HG03066 (cell line): ENCODE results near the gene ACAP2.

Experiments used
- ATAC-seq: cut with Tn5 transposase; IDR thresholded peaks from one replicate; pipeline ENCODE4 v1.9.1; 2021; ENCODE audit warnings: low read depth; ENCODE audit not compliant: unreplicated experiment

Gene ACAP2

DNA sequence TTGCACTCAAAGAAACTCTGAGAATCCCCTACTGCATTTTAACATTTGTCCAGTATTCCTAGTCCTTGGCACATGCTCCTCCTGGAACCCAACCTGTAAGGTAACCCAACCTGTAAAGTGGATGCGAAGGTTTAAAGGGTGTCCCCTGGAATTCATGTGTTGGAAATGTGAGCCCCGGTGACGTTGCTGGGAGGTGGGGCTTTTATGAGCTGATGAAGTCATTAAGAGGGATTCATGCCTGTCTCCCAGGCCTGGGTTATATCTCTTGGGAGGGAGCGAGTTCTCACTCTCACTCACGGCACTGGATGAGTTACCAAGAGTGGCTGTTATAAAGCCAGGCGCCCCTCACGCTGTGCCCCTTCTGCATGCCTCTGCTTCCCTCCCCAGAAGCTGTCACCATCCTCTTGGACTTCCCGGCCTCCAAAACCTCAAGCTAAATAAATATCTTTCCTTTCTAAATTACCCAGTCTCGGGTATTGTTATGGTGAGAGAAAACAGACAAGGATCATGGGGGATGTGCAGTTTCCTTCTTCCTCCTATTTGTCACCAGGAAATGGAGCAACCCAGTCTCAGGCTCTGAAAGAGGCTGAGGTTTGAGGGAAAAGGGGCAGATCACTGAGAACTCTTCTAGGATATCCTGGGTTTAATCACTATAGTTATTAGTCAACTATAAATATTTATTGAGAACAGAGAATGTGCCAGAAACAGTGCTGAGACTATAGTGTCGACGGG, 179.5 kb downstream of the ACAP2 start:
- no peak for ATAC-seq

DNA sequence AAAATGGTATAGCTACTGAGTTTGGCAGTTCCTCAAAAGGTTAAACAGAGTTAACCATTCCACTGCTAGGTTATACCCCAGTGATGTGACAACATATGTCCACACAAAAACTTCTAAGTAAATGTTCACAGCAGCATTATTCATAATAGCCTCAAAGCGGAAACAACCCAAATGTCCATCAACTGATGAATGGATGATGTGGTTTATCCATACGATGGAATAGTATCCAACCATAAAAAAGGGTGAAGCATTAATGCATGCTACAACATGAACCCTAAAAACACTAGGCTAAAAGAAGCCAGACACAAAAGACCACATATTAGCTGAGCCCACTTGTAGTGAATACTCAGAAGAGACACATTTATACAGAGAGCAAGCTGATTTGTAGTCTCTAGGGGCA, 180.9 kb downstream of the ACAP2 start:
- no peak for ATAC-seq

DNA sequence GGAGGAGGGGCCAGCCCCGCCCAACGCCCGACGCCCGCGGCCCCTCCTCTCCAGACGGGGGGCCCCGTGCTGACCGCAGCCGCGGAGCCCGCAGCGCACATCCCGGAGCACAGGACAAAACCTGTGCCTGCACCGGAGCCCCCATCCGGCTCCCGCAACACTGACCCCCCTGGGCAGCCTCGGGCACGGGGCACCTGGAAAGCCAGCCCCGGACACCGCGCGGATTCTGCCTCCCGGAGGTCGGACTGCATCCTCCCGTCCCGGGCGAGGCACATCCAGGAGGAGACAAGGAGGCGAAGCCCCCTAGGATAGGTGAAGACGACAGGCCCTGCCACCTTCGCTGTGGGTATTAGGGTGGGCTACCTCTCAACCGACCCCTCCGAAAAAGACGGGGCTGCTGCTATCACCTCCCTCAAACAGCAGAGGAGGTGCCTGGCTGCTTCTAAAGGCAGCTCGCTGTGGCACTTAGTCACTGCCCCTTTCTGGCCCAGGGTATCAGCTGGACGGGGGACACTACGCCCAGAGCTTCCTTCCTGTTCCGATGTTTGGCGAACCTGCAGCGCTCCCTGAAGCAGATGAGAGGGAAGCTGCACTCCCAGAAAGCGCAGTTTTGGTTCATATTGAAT, 182.4 kb downstream of the ACAP2 start:
- ATAC-seq, result peak; percentile 6

DNA sequence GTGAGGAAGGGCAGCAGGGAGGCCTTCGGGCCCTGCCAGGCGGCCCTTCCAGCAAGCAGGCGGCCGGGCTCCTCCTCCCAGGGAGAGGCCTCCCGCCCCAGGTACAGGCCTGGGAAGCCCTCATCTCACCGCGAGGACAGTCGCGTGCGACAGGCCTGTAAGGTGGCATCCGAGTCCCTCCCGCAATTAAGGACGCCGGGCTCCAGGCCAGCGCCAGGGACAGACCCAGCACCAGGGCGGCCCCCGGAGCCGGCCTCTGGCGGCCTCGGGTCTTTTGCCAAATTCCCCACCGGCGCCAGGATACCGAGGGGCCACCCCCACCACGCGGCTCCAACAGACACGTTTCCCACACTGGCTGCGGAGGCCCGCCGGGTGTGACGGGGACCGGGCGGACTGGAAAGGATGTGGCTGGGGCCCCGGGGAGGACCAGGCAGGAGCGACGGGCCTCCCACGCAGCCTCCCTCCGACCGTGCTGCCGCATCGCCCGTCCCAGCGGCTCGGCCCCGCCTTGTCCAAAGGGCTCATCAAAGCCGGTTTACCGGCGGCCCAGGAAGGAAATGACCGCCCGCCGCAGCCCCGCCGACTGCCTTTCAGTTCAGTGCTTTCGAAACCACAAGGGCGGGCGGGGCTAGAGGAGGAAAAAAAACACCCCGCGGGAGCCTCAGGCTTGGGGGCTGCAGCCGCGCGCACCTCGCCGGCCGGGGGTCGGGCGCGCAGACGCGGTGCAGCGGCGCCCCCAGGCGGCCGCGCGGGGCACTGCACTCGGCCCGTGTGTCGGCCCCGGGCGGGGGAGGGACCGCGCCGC, 183.1 kb downstream of the ACAP2 start:
- peak; percentile 76 for ATAC-seq

DNA sequence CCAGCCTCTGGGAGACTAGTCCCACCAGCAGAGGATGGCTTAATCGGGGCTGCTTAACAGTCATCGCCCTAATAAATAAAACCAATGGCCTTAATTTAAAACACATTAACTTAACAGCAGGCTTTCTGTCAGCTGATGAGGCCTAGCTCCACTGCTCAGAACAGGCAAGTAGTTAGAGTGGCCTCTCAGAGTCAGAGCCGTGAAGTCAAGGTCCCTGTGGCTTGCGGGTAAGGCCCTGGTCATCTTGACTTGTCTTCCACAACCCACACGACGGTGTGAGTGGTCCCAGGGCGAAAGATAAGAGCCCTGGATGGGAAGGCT, 183.7 kb downstream of the ACAP2 start:
- ATAC-seq, result peak; percentile 2

DNA sequence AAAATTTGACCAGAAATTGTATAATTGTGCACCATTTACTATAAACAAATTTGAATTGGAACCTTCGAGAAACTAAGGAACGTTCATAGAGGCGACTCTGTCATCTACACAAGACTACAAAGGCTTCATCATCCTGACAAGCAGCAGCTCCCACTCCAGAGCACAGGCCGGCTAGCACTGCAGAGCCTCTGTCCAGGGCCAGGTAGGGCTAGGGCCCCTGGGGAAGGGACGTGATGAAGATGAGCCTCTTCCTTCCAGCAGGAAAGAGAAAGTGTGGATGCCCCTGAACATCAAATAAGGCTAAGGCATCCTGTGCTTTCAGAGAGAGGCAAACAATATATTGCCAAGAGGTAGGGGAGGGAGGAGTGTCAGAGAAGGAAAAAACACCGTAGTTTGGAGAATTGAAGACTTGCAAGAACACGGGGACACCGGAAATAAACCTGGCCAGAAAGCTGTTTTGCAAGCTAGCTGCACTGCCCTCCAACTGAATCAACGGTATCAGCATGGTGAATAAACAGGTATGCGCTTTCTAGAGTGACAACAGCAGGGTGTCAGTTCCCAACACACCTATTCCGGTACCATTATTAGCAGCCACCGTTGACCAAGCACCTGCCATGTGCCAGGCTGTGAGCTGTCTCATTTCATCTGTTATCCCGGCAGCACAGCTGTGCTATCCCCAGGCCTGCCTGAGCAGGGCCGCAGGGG, 184.2 kb downstream of the ACAP2 start:
- no peak for ATAC-seq

DNA sequence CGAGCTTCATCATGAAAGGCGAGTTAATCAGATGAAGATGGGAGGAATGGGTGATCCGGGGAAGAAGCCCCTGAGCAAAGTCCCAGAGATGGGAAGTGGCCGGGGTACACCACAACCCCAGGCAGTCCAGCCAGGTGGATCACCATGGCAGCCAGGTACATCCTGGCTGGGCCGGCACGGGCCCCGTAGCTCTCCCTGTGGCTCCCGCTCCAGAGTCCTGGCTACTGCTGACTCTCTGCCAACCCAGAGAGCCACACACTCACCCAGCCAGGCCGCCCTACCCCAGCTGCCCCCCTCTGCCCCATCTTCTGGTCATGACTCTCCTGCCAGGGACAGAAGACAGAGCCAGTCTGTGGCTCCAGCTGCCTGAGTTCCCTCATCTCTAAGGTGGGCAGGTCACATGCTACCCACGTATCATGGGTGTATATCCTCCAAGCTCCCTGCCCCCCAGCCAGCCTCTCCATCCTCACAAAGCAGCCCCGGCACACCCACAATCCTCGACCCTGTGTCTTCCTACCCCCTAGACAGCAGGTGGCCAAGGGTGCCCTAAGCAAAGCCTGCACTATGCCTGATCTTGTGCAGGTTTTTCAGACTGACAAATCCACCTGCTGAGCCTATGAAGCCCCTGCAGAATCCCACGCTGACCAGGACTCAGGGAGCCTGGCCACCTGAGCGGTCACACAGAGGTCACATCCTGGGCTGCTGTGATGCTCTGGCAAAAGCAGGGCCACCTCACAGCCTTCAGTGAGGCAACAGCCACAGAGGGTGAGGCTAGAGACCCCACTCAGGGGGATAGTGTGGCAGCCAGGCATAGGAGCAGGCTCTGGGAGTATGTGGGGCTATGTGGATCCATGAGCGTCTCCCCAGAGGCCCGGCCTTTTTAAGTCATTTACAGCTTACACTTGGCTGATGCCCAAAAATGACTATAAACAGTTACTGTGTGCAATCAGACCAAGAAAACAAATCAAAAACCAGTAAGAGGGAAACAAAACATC, 185.1 kb downstream of the ACAP2 start:
- ATAC-seq, result no peak

DNA sequence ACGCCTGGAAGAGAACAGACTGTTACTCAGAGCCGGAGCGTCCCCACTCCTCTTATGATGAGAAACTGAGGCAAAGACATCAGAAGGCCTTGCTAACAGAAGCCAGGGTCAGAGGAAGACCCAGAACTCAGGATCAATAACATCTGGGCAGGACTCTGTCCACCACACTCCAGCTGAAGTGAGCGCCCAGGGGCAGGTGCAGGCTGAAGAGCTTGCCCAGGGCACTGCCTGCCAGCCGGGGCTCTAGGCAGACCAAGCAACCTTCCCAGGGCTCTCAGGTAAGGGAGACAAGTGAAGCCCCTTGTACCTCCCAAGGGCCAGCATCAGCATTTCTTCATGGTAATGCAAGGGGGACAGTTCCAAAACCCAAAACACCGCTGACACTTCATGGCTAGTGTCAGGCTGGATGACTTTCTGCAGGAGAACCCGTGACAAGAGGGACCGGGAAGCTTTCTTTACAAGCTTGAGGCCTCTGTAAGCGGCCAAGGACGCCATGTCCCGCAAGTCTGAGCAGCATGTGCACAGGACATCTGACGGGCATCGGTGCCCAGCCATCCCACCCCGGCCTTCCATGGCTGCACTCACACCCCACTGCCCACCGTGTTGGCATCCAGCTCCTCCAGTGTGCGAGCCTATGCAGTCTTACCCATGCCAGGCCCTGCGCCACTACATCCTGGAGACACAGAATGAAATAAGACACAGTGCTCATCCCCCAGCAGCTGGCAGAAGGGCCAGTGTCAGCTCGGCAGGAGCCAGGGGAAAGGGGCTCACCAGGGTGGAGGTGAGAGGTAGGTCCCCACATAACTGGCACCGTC, 186.0 kb downstream of the ACAP2 start:
- no peak for ATAC-seq

DNA sequence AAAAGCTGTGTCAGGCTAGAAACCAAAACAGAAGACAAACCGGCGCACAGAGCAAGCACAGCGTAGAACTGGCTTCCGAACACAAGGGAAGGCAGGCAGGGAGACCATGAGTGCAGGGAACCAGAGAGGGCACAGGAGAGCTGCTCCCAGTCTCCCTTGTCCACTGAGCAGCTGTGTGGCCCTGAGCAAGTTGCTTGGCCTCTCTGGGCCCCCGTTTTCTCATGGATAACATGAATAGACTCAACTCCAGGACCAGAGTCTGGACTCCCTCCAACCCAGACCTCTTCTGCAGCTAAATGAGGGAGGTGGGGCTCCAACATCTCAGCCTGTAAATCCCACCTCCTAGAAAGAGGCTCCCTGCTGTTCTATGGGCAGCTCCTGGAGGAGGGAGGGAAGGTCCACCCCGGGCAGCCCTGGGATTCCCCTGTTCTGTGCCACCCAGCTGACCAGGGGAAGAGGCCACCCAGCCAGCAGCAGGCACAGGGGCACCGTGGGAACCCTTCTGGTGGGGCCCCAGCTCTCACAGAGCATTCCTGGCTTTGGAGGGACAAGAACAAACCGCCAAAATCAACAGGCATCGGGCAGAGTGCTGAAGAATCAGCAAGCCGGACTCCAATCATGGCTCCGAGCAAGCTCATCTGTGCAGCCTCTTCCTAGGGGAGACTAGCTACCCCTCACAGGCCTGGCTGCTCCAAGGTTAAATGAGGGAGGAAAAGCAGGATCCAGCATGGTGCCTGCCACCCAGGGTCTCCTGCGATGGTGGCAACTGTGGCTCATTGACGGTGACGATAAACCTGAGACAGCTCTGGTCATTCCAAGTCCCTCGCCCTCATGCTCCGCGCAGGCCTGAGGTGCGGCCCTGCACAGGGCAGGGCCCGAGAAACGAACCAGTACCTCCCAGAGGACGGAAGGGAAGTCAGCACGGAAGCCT, 187.0 kb downstream of the ACAP2 start:
- ATAC-seq, result no peak

DNA sequence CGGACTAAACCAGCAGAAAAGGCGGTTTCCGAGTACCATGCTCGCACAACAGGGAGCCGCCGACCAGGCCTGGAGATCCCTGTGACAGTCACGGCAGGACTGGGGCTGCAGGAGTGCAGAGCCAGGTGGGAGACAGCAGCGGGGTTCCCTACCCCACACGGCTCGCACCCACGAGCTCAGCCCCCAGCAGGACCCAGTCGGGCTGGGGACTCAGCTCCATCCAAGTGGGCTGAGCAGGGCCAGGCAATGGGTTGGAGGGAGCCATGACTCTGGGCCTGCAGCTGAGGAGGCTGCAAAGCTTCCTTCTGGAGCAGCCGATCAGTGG, 187.7 kb downstream of the ACAP2 start:
- ATAC-seq, result no peak

DNA sequence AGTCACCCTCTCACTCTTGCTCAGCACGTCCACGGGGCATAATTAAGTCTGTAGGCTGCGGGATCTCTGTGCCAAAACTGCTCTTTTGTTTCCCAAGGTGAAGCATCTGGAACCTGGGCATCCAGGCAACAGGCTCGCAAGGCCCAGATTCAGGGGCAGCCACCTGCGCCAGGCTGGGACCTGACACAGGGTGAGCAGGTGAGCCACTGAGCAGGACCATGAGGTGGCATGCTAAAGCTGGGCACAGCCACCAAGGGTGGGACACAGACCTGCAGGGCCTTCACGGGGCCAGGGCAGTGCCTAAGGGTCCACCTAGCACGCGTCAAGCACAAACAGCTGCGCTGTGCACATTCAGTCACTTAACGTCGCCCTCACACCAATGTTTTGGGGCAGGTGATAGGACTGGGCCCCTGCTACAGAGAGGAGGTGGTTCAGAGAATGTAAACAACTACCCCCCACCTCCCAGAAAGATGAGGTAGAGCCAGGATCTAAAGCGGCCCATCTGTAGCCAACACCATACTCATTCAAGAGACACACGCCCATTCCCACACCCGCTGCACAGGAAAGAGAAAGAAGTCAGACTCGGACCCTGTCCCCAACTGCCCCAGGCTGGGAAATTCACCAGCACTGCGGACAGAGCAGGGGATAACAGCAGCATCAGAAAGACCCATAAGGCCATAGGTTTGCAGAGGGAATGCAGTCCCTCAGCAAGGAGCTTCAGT, 188.2 kb downstream of the ACAP2 start:
- no peak for ATAC-seq

DNA sequence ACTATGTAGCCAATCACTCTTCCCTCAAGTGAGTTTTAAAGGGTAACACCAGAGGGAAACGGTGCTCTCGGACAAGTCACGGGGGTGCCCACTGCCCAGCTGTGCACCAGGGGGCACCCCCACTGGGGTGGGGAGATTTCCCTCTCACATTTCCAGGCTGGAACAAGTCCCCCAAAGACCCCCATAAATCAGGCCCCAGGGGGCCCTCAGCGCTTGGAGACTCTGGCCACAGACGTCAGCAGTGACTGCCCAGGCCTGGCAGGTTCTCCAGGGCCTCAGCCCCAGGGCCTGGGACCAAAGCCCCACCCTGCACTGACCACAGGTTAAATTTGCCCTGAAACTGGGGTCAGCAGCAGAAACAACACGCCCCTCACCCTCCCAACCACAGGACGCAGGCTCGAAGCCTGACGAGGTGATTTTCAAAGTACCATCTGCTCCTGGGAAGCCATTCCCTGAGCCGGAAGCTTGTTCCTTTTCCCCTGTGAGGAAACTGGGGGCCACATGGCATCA, 188.8 kb downstream of the ACAP2 start:
- no peak for ATAC-seq

DNA sequence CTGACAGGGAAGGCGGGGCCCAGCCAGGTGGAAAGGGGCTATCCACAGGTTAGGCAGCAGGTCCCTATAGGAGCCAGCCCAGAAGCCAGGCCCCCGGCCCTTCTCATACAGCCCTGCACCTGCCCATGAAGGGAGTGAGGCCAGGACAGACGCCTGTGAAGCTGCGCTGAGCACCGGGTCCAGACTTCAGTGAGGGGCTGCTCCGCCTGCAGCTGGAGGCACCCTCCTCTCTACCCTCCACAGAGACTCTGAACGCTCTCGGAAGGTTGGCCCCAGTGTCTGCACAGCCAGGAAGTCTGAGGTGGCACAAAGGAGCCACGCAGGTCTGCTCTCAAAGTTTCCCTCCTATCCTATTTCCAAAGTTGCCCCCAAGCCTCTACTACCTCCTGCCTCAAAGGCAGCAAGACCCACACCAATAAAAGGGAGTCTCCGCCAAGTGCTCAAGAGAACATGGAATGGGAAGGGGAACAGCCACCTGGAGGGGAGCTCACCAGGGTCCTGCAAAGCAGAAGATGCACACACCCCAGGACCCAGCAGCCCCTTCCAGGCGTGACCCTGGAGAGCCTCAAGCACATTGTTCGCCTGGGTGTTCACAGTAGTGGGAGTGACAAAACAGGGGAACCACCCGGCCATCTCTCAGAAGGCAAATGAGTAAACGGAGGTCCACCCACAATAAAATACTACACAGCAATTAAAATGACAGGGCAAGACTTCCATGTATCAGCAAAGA, 191.3 kb downstream of the ACAP2 start:
- no peak for ATAC-seq

DNA sequence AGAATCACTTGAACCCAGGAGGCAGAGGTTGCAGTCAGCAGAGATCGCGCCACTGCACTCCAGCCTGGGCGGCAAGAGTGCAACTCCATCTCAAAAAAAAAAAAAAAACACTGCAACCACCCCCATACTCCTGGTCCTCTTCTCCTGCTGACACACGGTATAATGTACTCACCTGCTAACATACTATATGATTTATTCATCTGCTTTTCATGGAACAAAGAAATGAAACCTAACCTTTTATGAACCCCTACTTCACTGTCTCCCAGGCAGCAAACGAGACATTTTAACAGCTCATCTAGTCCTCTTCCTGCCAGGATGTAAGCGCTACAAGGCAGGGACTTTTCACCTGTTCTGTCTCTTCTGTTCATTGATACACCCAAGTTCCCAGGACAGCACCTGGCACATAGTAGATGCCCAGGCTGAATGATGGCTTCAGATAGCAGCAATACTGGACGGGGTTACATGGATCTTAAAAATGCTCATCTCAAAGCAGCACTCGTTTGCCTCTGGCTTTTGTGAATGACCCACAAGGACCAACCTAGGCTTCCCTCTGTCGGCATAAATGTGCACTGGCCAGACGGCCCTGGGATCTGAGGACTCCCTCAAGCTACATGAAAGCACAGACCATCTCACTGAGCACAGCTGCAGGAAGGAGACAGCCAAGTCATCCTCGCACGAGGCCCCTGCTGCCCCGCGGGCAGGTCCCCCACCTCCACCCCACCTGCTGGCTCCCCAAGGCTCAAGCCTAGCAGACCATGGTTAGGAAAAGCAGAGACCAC, 192.2 kb downstream of the ACAP2 start:
- ATAC-seq, result no peak

DNA sequence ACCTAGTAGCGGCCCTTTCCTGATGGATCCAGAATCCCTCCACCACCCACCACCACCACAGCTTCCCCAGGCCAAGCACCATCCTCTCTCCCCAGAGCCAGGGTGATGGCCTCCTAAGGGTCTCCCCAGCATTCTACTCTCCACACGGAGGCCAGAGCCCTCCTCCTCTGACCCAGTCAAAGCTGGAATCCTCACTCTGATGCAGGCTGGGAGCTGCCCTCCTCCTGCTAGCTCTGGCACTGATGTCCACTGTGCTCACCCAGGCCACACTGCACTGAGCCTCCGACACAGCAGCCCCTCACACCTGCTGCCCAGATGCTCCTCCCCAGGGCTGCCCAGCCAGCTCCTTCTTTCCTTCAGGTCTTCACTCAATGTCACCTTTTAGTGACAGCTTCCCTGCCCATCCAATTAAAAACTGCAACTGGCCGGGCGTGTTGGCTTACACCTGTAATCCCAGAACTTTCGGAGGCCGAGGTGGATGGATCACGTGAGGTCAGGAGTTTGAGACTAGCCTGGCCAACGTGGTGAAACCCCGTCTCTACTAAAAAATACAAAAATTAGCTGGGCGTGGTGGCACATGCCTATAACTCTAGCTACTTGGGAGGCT, 192.9 kb downstream of the ACAP2 start:
- no peak for ATAC-seq
